Esophagus muscularis mucosa (tissue), 4 donors: ENCODE results near the gene PHETA1. TPM values are rescaled to one million over a fixed set of nuclear protein-coding genes. Genes with fewer than 3 reads are reported as not detected.

Source experiments
- DNase-seq: peaks from one replicate; pipeline ENCODE4 v3.0.0-alpha.2; 2017; ENCODE audit errors: extremely low spot score
- H3K27ac ChIP-seq, 4 donors: fragments of 200-600 bp; sonication (generic); replicated peaks in 1 of 4; 1 replicate in 3 of 4; 2 replicates in 1 of 4; pipeline ENCODE4 v1.5.1; 2016 to 2019; ENCODE audit warnings: mild to moderate bottlenecking in 1 of 4
- H3K27me3 ChIP-seq, 4 donors: fragments of 200-600 bp; sonication (generic); one replicate each; pipeline versions ENCODE4 v1.5.1 to v1.6.0; 2016 to 2019
- H3K36me3 ChIP-seq, 4 donors: fragments of 200-600 bp; sonication (generic); one replicate each; pipeline ENCODE4 v1.5.1; 2016 to 2019
- H3K4me1 ChIP-seq, 4 donors: fragments of 200-600 bp; sonication (generic); one replicate each; pipeline ENCODE4 v1.5.1; 2016 to 2019
- H3K4me3 ChIP-seq, 4 donors: fragments of 200-600 bp; sonication (generic); 1 replicate in 2 of 4; 2 replicates in 2 of 4; pipeline ENCODE4 v1.5.1; 2016 to 2019; ENCODE audit warnings: mild to moderate bottlenecking in 4 of 4, moderate library complexity in 1 of 4
- H3K9me3 ChIP-seq, 4 donors: fragments of 200-600 bp; sonication (generic); 1 replicate in 3 of 4; 2 replicates in 1 of 4; pipeline ENCODE4 v1.5.1; 2016 to 2019
- CTCF ChIP-seq, 3 experiments: fragments of 200-600 bp in 2 of 3; fragments of 450-650 bp in 1 of 3; sonication (generic) in 2 of 3; IDR thresholded peaks; one replicate each; pipeline ENCODE4 v1.5.1; 2017 to 2019; ENCODE audit warnings: antibody characterized with exemption in 3 of 3, mild to moderate bottlenecking in 2 of 3, moderate library complexity in 1 of 3
- EP300 ChIP-seq: sonication (generic); formaldehyde crosslinking; IDR thresholded peaks from one replicate; pipeline ENCODE4 v1.6.1; 2017; ENCODE audit warnings: antibody characterized with exemption
- POLR2A ChIP-seq: fragments of 450-650 bp; IDR thresholded peaks from one replicate; pipeline ENCODE4 v1.6.1; 2017; ENCODE audit warnings: antibody characterized with exemption, moderate library complexity, mild to moderate bottlenecking, low read depth
- POLR2AphosphoS5 ChIP-seq, 2 donors: sonication (generic); formaldehyde crosslinking; IDR thresholded peaks; one replicate each; pipeline ENCODE4 v1.6.1; 2017; ENCODE audit warnings: antibody characterized with exemption in 2 of 2
- WGBS: methylation state at CpG from one replicate; pipeline ENCODE4 v1.1.5; 2018; 5-methylcytosine and 5-hydroxymethylcytosine counted together
- intact Hi-C: fragments of 100-400 bp; cut with DNase I; formaldehyde crosslinking; loops from one replicate; pipeline ENCODE4 v1.15.1; 2023
- small RNA-seq, 3 donors: library from RNA; depleted of rRNA; stranded (forward); fragments of <200 nt; gene quantifications; one replicate each; pipeline ENCODE3, GENCODE V24; 2016
- total RNA-seq, 4 donors: library from RNA; depleted of rRNA; stranded (reverse); fragments of >200 nt; gene quantifications; one replicate each; pipeline versions ENCODE4 v1.1.0 to v1.2.1, GENCODE V29; 2016

PHETA1 gene
- total RNA-seq, 4 donors from 2014 or later, result 5.8 to 15.6 (median 9.5) TPM

DNA sequence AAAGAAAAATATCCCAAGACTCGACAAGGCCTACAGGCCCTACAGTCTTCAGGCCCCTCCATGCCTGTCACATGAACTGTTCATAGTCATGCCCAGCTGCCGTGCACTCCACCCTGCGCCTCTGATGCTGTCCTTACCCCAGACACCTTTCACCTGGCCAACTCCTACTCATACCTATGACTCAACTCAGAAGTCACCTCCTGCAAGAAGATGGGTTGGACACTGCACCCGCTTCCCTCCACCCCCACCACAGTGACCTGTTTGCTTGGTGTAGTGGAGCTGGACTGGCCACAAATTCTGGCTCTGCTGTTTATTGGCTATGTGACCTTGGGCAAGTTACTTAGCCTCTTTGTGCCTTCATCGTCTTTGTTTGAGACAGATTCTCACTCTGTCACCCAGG lies 56.2 kb downstream of the PHETA1 start:
- Histone ChIP-seq H3K4me3 (no peak overlapping the region), H3K27me3 (peaks cover 0 to 41% (median 0%) of the 10 kb centered on the region in 4 donors), H3K27ac (no peak overlapping the region), H3K36me3 (no peaks in the 10 kb centered on the region), H3K4me1 (peaks cover 0 to 5% (median 2%) of the 10 kb centered on the region in 4 donors), H3K9me3 (no peaks in the 10 kb centered on the region)
- no peak for TF ChIP-seq CTCF (IDR thresholded peaks at IDR 0.05)
- TF ChIP-seq POLR2AphosphoS5 (IDR thresholded peaks at IDR 0.05), result no peak
- no peak for TF ChIP-seq EP300
- no peak for TF ChIP-seq POLR2A
- intact Hi-C loops, result loop anchor here (2.0 to 5.0 kb wide), 3 partner anchors 285 to 418 kb away; no protein-coding TSS in a partner anchor
- no peak for DNase-seq
- WGBS, result 79% methylated on average over 4 of the region's 5 CpGs

DNA sequence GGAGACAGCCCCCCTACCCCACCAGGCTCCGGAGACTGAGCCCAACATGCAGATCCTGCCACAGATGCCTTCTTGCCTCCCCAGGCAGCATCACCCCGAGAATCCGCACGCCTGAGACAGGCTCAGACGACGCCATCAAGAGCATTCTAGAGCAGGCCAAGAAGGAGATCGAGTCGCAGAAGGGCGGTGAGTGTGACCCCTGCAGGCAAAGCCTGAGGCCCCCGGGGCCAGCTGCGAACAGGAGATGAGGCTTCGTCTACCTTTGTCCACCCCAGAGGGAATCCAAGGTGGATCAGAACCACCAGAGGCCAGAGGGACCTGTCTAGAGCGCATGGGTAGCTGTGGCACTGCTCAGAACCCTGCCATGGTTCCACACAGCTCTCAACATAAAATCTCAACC lies 56.9 kb downstream of the PHETA1 start:
- Histone ChIP-seq H3K9me3 (peaks cover 0 to 1% (median under 1%) of the 10 kb centered on the region in 4 donors), H3K36me3 (no peaks in the 10 kb centered on the region), H3K27me3 (peaks cover 0 to 37% (median 0%) of the 10 kb centered on the region in 4 donors), H3K27ac (no peak overlapping the region), H3K4me1 (peaks cover 0 to 5% (median 2%) of the 10 kb centered on the region in 4 donors), H3K4me3 (no peak overlapping the region)
- 98% methylated on average over 7 of the region's 13 CpGs for WGBS
- intact Hi-C loops, result loop anchor here (2.0 to 5.0 kb wide), 3 partner anchors 285 to 417 kb away; no protein-coding TSS in a partner anchor
- no peak for DNase-seq
- TF ChIP-seq POLR2A, result no peak
- no peak for TF ChIP-seq POLR2AphosphoS5 (IDR thresholded peaks at IDR 0.05)
- no peak for TF ChIP-seq EP300
- TF ChIP-seq CTCF (IDR thresholded peaks at IDR 0.05), result no peak

DNA sequence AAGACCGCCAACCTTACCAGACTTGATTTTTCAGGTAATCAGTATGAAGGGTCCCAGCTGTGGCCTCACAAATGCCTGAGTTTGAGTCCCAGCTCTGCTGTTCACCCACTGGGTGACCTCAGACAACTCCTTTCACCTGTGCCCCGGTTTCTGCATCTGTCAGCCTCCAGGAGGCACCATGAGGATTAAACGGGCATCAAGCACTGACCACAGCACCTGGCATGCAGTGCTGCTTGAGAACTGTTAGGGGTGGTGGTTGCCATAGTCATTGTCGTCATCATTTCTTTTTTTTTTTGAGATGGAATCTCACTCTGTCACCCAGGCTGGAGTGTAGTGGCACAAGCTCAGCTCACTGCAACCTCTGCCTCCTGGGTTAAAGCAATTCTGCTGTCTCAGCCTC lies 57.9 kb downstream of the PHETA1 start:
- Histone ChIP-seq H3K4me1 (peaks cover 0 to 5% (median 2%) of the 10 kb centered on the region in 4 donors), H3K27ac (no peak overlapping the region), H3K4me3 (no peak overlapping the region), H3K27me3 (peaks cover 0 to 30% (median 0%) of the 10 kb centered on the region in 4 donors), H3K9me3 (peaks cover 0 to 9% (median 7%) of the 10 kb centered on the region in 4 donors), H3K36me3 (no peaks in the 10 kb centered on the region)
- intact Hi-C loops, result loop anchor here (5.0 kb wide), 2 partner anchors 284 to 374 kb away; no protein-coding TSS in a partner anchor
- no peak for DNase-seq
- TF ChIP-seq EP300 (no peak), CTCF (IDR thresholded peaks at IDR 0.05) (no peak), POLR2AphosphoS5 (IDR thresholded peaks at IDR 0.05) (no peak), POLR2A (no peak)
- WGBS, result 62% methylated on average over 3 of the region's 4 CpGs

Small RNA genes lying within 50 kb of the gene (small RNA-seq; reads per million reads assigned to genes)
- gene RNA5SP373, result 0 reads per million in 3 donors

Other genes starting within 250 kb of the PHETA1 start
- 10 to 100 TPM; 24.9 to 49.4 (median 41.8) TPM for gene SH2B3, start 36.8 kb upstream of the PHETA1 start, total RNA-seq
- gene ATXN2, start 230.2 kb upstream of the PHETA1 start, total RNA-seq, result 10 to 100 TPM; 32.0 to 57.3 (median 52.0) TPM